ENCODE data around the gene FBXW7.

FBXW7 gene

GRCh38 chr4:152480326-152480725 is 55.6 kb downstream of the FBXW7 start:
- Histone ChIP-seq H3K23ac (ENCODE audit: low read length) (no peak overlapping the region), H3K56ac (ENCODE audit: low read length) (no peak overlapping the region), H2BK120ac (ENCODE audit: low read depth, low read length) (no peak overlapping the region), H3K4me3 (ENCODE audit: low read length) (no peak overlapping the region), H2AK5ac (ENCODE audit: low read length) (no peak overlapping the region), H4K8ac (ENCODE audit: low read depth, low read length) (no peak overlapping the region), H3K36me3 (ENCODE audit: control insufficient read depth, insufficient read depth, low read length) (no peaks in the 10 kb centered on the region), H3K4ac (ENCODE audit: low read depth, low read length) (no peak overlapping the region), H3K79me2 (ENCODE audit: control insufficient read depth, insufficient read depth, low read length) (no peaks in the 10 kb centered on the region), H3K18ac (ENCODE audit: low read length) (no peak overlapping the region), H3K27me3 (ENCODE audit: insufficient read depth, low read length, poor library complexity) (no peaks in the 10 kb centered on the region), H2BK15ac (replicated peaks; ENCODE audit: low read depth) (no peak overlapping the region), H3K4me2 (ENCODE audit: low read length) (no peak overlapping the region), H3K4me1 (ENCODE audit: control insufficient read depth, low read depth, low read length) (no peaks in the 10 kb centered on the region), H3K27ac (ENCODE audit: low read depth, low read length) (no peak overlapping the region), H3K79me1 (ENCODE audit: low read length) (no peaks in the 10 kb centered on the region), H4K5ac (ENCODE audit: low read length) (no peak overlapping the region), H2BK5ac (ENCODE audit: low read length) (no peak overlapping the region), H3K9ac (ENCODE audit: low read length) (no peak overlapping the region)
- no peak for DNase-seq

- no peak overlapping the region for H3K4ac ChIP-seq (ENCODE audit: low read depth, low read length)
- H2AK5ac ChIP-seq (ENCODE audit: low read length), result no peak overlapping the region
- H3K79me2 ChIP-seq (ENCODE audit: control insufficient read depth, insufficient read depth, low read length), result peaks cover 4% of the 10 kb centered on the region
- H3K23ac ChIP-seq (ENCODE audit: low read length), result no peak overlapping the region
- H3K27me3 ChIP-seq (ENCODE audit: insufficient read depth, low read length, poor library complexity), result no peaks in the 10 kb centered on the region
- no peaks in the 10 kb centered on the region for H3K36me3 ChIP-seq (ENCODE audit: control insufficient read depth, insufficient read depth, low read length)
- H2BK15ac ChIP-seq (replicated peaks; ENCODE audit: low read depth), result no peak overlapping the region
- H3K18ac ChIP-seq (ENCODE audit: low read length), result no peak overlapping the region
- no peak overlapping the region for H3K4me2 ChIP-seq (ENCODE audit: low read length)
- no peak overlapping the region for H3K56ac ChIP-seq (ENCODE audit: low read length)
- no peak overlapping the region for H2BK5ac ChIP-seq (ENCODE audit: low read length)
- DNase-seq, result no peak
- H4K8ac ChIP-seq (ENCODE audit: low read depth, low read length), result no peak overlapping the region
- H4K5ac ChIP-seq (ENCODE audit: low read length), result no peak overlapping the region
- no CpG with 5 or more reads among the region's 5 CpGs for WGBS (ENCODE audit: extremely low coverage, insufficient coverage, low lambda C conversion rate)
- H2BK120ac ChIP-seq (ENCODE audit: low read depth, low read length), result no peak overlapping the region
- no peaks in the 10 kb centered on the region for H3K79me1 ChIP-seq (ENCODE audit: low read length)
- H3K27ac ChIP-seq (ENCODE audit: low read depth, low read length), result no peak overlapping the region
- no peaks in the 10 kb centered on the region for H3K4me1 ChIP-seq (ENCODE audit: control insufficient read depth, low read depth, low read length)
- no peak overlapping the region for H3K4me3 ChIP-seq (ENCODE audit: low read length)
- no peak overlapping the region for H3K9ac ChIP-seq (ENCODE audit: low read length)
Observed at GRCh38 chr4:152479428-152480026, 56.4 kb downstream of the FBXW7 start.

GRCh38 chr4:152478461-152479237 is 57.2 kb downstream of the FBXW7 start:
- H3K27ac ChIP-seq (ENCODE audit: low read depth, low read length), result no peak overlapping the region
- no peak overlapping the region for H2AK5ac ChIP-seq (ENCODE audit: low read length)
- no peak overlapping the region for H3K56ac ChIP-seq (ENCODE audit: low read length)
- DNase-seq, result no peak
- H4K5ac ChIP-seq (ENCODE audit: low read length), result no peak overlapping the region
- no peaks in the 10 kb centered on the region for H3K79me1 ChIP-seq (ENCODE audit: low read length)
- no peak overlapping the region for H3K4me3 ChIP-seq (ENCODE audit: low read length)
- no peak overlapping the region for H3K4me2 ChIP-seq (ENCODE audit: low read length)
- WGBS (ENCODE audit: extremely low coverage, insufficient coverage, low lambda C conversion rate), result no CpG with 5 or more reads among the region's 3 CpGs
- no peak overlapping the region for H3K4ac ChIP-seq (ENCODE audit: low read depth, low read length)
- no peak overlapping the region for H3K18ac ChIP-seq (ENCODE audit: low read length)
- no peak overlapping the region for H2BK5ac ChIP-seq (ENCODE audit: low read length)
- H3K9ac ChIP-seq (ENCODE audit: low read length), result no peak overlapping the region
- H3K79me2 ChIP-seq (ENCODE audit: control insufficient read depth, insufficient read depth, low read length), result peaks cover 4% of the 10 kb centered on the region
- no peak overlapping the region for H3K23ac ChIP-seq (ENCODE audit: low read length)
- H2BK120ac ChIP-seq (ENCODE audit: low read depth, low read length), result no peak overlapping the region
- H3K4me1 ChIP-seq (ENCODE audit: control insufficient read depth, low read depth, low read length), result no peaks in the 10 kb centered on the region
- H3K36me3 ChIP-seq (ENCODE audit: control insufficient read depth, insufficient read depth, low read length), result no peaks in the 10 kb centered on the region
- H3K27me3 ChIP-seq (ENCODE audit: insufficient read depth, low read length, poor library complexity), result no peaks in the 10 kb centered on the region
- H2BK15ac ChIP-seq (replicated peaks; ENCODE audit: low read depth), result no peak overlapping the region
- H4K8ac ChIP-seq (ENCODE audit: low read depth, low read length), result no peak overlapping the region

- no CpG with 5 or more reads among the region's 2 CpGs for WGBS (ENCODE audit: extremely low coverage, insufficient coverage, low lambda C conversion rate)
- no peak overlapping the region for H3K18ac ChIP-seq (ENCODE audit: low read length)
- peaks cover 6% of the 10 kb centered on the region for H3K79me2 ChIP-seq (ENCODE audit: control insufficient read depth, insufficient read depth, low read length)
- no peaks in the 10 kb centered on the region for H3K27me3 ChIP-seq (ENCODE audit: insufficient read depth, low read length, poor library complexity)
- no peak overlapping the region for H4K5ac ChIP-seq (ENCODE audit: low read length)
- H3K4me3 ChIP-seq (ENCODE audit: low read length), result no peak overlapping the region
- no peak overlapping the region for H3K4ac ChIP-seq (ENCODE audit: low read depth, low read length)
- no peaks in the 10 kb centered on the region for H3K36me3 ChIP-seq (ENCODE audit: control insufficient read depth, insufficient read depth, low read length)
- H4K8ac ChIP-seq (ENCODE audit: low read depth, low read length), result no peak overlapping the region
- no peak overlapping the region for H3K56ac ChIP-seq (ENCODE audit: low read length)
- H3K4me1 ChIP-seq (ENCODE audit: control insufficient read depth, low read depth, low read length), result no peaks in the 10 kb centered on the region
- H3K9ac ChIP-seq (ENCODE audit: low read length), result no peak overlapping the region
- H2BK5ac ChIP-seq (ENCODE audit: low read length), result no peak overlapping the region
- no peak overlapping the region for H3K27ac ChIP-seq (ENCODE audit: low read depth, low read length)
- no peak overlapping the region for H3K4me2 ChIP-seq (ENCODE audit: low read length)
- DNase-seq, result no peak
- no peak overlapping the region for H3K23ac ChIP-seq (ENCODE audit: low read length)
- no peak overlapping the region for H2BK120ac ChIP-seq (ENCODE audit: low read depth, low read length)
- H3K79me1 ChIP-seq (ENCODE audit: low read length), result no peaks in the 10 kb centered on the region
- H2AK5ac ChIP-seq (ENCODE audit: low read length), result no peak overlapping the region
- no peak overlapping the region for H2BK15ac ChIP-seq (replicated peaks; ENCODE audit: low read depth)
Observed at GRCh38 chr4:152476796-152477195, 59.1 kb downstream of the FBXW7 start.

- Histone ChIP-seq H3K79me2 (ENCODE audit: control insufficient read depth, insufficient read depth, low read length) (peaks cover 10% of the 10 kb centered on the region), H2BK120ac (ENCODE audit: low read depth, low read length) (no peak overlapping the region), H3K4me3 (ENCODE audit: low read length) (no peak overlapping the region), H3K4me2 (ENCODE audit: low read length) (no peak overlapping the region), H2BK5ac (ENCODE audit: low read length) (no peak overlapping the region), H4K8ac (ENCODE audit: low read depth, low read length) (no peak overlapping the region), H3K36me3 (ENCODE audit: control insufficient read depth, insufficient read depth, low read length) (no peaks in the 10 kb centered on the region), H3K4ac (ENCODE audit: low read depth, low read length) (no peak overlapping the region), H4K5ac (ENCODE audit: low read length) (no peak overlapping the region), H2BK15ac (replicated peaks; ENCODE audit: low read depth) (no peak overlapping the region), H3K56ac (ENCODE audit: low read length) (no peak overlapping the region), H3K4me1 (ENCODE audit: control insufficient read depth, low read depth, low read length) (no peaks in the 10 kb centered on the region), H2AK5ac (ENCODE audit: low read length) (no peak overlapping the region), H3K27me3 (ENCODE audit: insufficient read depth, low read length, poor library complexity) (no peaks in the 10 kb centered on the region), H3K79me1 (ENCODE audit: low read length) (no peaks in the 10 kb centered on the region), H3K18ac (ENCODE audit: low read length) (no peak overlapping the region), H3K23ac (ENCODE audit: low read length) (no peak overlapping the region), H3K27ac (ENCODE audit: low read depth, low read length) (no peak overlapping the region), H3K9ac (ENCODE audit: low read length) (no peak overlapping the region)
- DNase-seq, result no peak
- no CpG with 5 or more reads among the region's 3 CpGs for WGBS (ENCODE audit: extremely low coverage, insufficient coverage, low lambda C conversion rate)
Observed at GRCh38 chr4:152471251-152471792, 64.6 kb downstream of the FBXW7 start.
